GM12864 (cell line): ENCODE data around the gene GTF2A1L.
"Not testable (repeated sequence)": the region's sequence is repeated elsewhere in the genome, so short reads cannot be mapped to it uniquely, and the experiment has no call there.

Experiments used
- DNase-seq: peaks from one replicate; pipeline ENCODE4 v3.0.0-alpha.2; 2011; ENCODE audit warnings: low read depth
- H3K4me3 ChIP-seq: 2 replicates; pipeline ENCODE4 v1.5.1; 2011; ENCODE audit warnings: mild to moderate bottlenecking, low read depth, low read length, control low read depth
- TF ChIP-seq, protein P1 (sequence below): IDR thresholded peaks from 2 replicates; pipeline ENCODE4 v1.5.1; 2011; ENCODE audit warnings: low read depth, mild to moderate bottlenecking, moderate library complexity, low read length, control low read depth, inconsistent platforms; ENCODE audit errors: missing control alignments

Gene GTF2A1L

DNA sequence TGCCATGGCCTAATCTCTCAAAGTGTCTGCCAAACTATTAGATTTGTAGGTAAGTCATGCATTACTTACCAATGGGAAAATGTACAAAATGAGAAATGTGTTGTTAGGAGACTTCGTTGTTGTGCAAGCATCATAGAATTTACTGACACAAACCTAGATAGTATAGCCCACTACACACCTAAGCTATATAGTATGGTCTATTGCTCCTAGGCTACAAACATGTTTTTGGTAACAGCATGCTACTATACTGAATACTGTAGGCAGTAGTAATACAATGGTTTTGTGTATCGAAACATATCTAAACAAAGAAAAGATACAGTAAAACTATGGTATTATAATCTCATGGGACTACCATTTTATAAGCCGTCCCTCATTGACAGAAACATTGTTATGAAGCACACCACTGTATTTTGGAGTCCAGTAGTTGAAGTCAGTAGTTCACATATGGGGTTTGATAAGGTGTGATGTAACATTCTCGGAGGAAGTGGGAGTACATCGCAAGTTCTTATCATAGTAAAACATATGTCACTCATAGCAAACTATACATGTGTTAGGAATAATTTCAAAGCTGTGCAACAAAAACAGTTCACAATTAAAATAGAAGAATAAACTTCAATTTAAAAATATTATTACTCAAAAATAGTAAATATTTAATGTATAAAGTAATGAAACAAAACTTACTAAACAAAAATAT is 12.0 kb upstream of the GTF2A1L start:
- no peak overlapping the region for H3K4me3 ChIP-seq
- DNase-seq, result no peak
- TF ChIP-seq, protein P1, sequence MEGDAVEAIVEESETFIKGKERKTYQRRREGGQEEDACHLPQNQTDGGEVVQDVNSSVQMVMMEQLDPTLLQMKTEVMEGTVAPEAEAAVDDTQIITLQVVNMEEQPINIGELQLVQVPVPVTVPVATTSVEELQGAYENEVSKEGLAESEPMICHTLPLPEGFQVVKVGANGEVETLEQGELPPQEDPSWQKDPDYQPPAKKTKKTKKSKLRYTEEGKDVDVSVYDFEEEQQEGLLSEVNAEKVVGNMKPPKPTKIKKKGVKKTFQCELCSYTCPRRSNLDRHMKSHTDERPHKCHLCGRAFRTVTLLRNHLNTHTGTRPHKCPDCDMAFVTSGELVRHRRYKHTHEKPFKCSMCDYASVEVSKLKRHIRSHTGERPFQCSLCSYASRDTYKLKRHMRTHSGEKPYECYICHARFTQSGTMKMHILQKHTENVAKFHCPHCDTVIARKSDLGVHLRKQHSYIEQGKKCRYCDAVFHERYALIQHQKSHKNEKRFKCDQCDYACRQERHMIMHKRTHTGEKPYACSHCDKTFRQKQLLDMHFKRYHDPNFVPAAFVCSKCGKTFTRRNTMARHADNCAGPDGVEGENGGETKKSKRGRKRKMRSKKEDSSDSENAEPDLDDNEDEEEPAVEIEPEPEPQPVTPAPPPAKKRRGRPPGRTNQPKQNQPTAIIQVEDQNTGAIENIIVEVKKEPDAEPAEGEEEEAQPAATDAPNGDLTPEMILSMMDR, result no peak

DNA sequence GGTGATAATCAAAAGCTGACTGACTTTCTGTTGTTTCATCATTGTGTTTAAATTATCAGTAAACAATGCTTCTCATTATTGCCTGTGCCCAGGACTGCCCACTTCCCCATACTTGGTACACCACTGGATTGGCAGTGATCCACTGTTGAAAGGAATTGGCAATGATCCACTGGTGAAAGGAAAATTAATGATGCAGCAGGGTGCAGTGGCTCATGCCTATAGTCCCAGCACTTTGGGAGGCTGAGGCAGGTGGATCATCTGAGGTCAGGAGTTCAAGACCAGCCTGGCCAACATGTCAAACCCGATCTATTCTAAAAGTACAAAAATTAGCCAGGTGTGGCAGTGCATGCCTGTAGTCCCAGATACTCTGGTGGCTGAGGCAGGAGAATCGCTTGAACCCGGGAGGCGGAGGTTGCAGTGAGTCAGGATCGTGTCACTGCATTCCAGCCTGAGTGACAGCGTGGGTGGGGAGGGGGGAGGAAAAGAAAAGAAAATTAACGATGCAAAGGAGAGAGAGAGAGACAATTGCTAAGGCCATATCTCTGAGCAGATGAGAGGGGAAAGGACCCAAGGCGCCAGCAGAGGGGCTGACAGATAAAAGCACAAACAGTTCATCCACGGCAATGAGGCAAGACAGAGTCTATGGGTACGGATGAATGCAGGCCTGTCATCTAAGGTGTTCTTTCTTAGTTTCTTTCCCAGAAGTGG is 10.2 kb upstream of the GTF2A1L start:
- TF ChIP-seq, protein P1, result no peak
- no peak overlapping the region for H3K4me3 ChIP-seq
- DNase-seq, result no peak

DNA sequence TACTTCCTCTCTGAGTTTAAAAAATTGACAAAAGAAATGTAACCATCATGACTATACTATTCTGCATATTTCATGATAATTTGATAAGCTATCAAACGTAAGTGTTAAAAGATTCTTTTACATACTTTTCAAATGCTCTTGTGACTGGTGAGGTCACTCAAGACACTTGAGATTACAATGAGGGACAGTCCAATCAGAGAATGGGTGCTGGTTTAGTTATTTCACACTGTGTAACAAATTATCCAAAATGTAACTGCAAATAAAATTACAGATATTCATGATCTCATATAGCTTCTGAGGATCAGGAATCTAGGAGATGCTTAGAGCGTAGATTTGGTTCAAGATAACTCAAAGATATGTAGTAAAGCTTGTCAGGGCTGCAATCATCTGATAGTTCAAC is 4.4 kb upstream of the GTF2A1L start:
- DNase-seq, result no peak
- TF ChIP-seq, protein P1, result no peak
- no peak overlapping the region for H3K4me3 ChIP-seq

DNA sequence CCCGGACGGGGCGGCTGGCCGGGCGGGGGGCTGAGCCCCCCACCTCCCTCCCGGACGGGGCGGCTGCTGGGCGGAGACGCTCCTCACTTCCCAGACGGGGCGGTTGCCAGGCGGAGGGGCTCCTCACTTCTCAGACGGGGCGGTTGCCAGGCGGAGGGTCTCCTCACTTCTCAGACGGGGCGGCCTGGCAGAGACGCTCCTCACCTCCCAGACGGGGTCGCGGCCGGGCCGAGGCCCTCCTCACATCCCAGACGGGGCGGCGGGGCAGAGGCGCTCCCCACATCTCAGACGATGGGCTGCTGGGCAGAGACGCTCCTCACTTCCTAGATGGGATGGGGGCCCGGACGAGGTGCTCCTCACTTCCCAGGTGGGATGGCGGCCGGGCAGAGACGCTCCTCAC is 3.1 kb upstream of the GTF2A1L start:
- not testable (repeated sequence) for H3K4me3 ChIP-seq, DNase-seq

DNA sequence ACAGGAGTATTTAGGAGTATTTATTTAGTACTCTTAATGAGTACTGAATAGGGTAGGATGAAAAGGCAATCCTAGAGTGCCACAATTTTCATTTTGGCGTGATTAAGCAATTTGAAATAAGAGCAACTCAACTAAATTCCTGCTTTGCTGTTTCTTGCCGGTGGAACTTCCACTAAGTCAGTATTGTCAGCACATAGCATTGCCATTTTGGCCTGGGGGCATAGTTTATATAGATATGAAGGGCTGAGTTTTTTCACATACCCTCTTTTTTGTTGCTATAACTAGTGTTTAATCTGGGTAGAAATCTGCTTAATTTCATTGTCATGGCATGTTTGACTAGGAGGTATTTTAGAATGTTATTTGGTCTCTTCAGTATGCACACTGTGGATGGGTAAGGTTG is 1.9 kb downstream of the GTF2A1L start:
- H3K4me3 ChIP-seq, result no peak overlapping the region
- TF ChIP-seq, protein P1, result no peak
- DNase-seq, result no peak

DNA sequence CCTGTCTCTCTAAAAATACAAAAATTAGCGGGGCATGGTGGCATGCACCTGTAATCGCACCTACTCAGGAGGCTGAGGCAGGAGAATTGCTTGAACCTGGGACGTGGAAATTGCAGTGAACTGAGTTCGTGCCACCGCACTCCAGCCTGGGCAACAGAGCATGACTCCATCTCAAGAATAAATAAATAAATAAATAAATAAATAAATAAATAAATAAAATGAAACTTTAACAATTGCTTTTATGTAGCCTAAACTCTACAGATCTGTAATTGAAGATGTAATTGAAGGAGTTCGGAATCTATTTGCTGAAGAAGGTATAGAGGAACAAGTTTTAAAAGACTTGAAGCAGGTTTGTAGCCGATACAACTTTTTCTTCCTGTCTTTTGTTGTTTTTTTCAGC is 2.9 kb downstream of the GTF2A1L start:
- H3K4me3 ChIP-seq, result no peak overlapping the region
- no peak for DNase-seq
- TF ChIP-seq, protein P1, result no peak

DNA sequence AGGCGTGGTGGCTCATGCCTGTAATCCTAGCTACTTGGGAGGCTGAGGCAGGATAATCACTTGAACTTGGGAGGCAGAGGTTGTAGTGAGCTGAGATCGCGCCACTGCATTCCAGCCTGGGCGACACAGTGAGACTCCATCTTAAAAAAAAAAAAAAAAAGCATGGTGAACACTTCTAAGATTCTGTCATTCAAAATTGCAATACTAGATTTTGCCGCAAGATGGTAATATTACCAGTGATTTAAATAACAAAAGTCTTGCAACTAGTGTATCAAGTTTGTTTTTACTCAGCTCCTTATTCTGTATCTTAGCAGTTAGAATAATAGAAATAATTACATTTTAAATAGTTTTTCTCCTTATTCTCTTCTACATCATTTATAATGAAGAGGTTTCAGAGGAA is 5.0 kb downstream of the GTF2A1L start:
- H3K4me3 ChIP-seq, DNase-seq: not testable (repeated sequence)

DNA sequence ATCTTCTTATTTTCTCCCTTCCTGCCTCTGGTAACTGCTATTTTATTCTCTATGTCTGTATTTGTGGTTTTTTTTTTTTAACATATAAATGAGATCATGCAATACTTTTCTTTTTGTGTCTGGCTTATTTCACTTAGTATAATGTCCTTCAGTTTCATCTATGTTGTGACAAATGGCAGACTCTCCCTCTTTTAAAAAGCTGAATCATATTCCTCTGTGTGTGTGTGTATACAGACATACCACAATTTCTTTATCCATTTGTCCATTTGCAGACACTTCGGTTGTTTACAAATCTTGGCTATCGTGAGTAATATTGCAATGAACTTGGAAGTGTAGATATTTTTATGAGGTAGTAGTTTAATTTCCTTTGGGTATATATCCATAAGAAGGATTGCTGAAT is 7.0 kb downstream of the GTF2A1L start:
- no peak for DNase-seq
- H3K4me3 ChIP-seq, result no peak overlapping the region
- TF ChIP-seq, protein P1, result no peak
